PC-3 (cell line): ENCODE measurements around the gene RPL31. TPM values are rescaled to one million over a fixed set of nuclear protein-coding genes. Genes with fewer than 3 reads are reported as not detected.
A peak's percentile ranks its signal among the peaks of the same experiment; 100 is the strongest.

Experiments used
- ATAC-seq: fragments of 200-7000 bp; cut with Tn5 transposase; 2 replicates; pipeline ENCODE4 v1.9.1; 2020; ENCODE audit warnings: mild to moderate bottlenecking, moderate library complexity
- Bru-seq: library from RNA; stranded (reverse); fragments of 400-500 nt; gene quantifications from one replicate; lab custom pipeline; 2021; lab: Mats Ljungman, UMichigan
- BruChase-seq, 2 experiments: library from RNA; stranded (reverse); fragments of 400-500 nt; gene quantifications; one replicate each; lab custom pipeline; 2021; lab: Mats Ljungman, UMichigan
- BruUV-seq: library from RNA; stranded (reverse); fragments of 400-500 nt; replicated peaks from 2 replicates; lab custom pipeline; 2021; lab: Mats Ljungman, UMichigan
- CTCF ChIA-PET: fragments of 300-600 bp; sonication (Branson Sonifier 250); formaldehyde crosslinking; loops from one replicate; lab custom pipeline; 2022; ENCODE audit warnings: antibody characterized with exemption; lab: Charles Lee
- POLR2A ChIA-PET: fragments of 300-600 bp; sonication (Branson Sonifier 250); formaldehyde crosslinking; loops from one replicate; lab custom pipeline; 2022; ENCODE audit warnings: antibody characterized with exemption; ENCODE audit not compliant: unreplicated experiment; lab: Charles Lee
- DNase-seq: peaks from one replicate; pipeline ENCODE4 v3.0.0-alpha.2; 2015
- H2AFZ ChIP-seq: fragments of 300-600 bp; sonication (generic); 2 replicates; pipeline ENCODE4 v1.6.0; 2016; ENCODE audit warnings: antibody characterized with exemption, low read length
- H3F3A ChIP-seq: fragments of 300-600 bp; sonication (generic); one replicate; pipeline ENCODE4 v1.6.0; 2017; ENCODE audit warnings: antibody characterized with exemption, low read length, control low read depth, mild to moderate bottlenecking; ENCODE audit not compliant: unreplicated experiment
- H3K27ac ChIP-seq: fragments of 300-600 bp; sonication (generic); 2 replicates; pipeline ENCODE4 v1.5.1; 2016; ENCODE audit warnings: mild to moderate bottlenecking, low read length
- H3K27me3 ChIP-seq: fragments of 300-600 bp; sonication (generic); 2 replicates; pipeline ENCODE4 v1.6.1; 2016; ENCODE audit warnings: low read length, mixed read lengths
- H3K36me3 ChIP-seq: fragments of 300-600 bp; sonication (generic); 2 replicates; pipeline ENCODE4 v1.6.1; 2016; ENCODE audit warnings: low read depth, mixed run types, low read length, mixed read lengths
- H3K4me1 ChIP-seq: fragments of 300-600 bp; sonication (generic); 2 replicates; pipeline ENCODE4 v1.5.1; 2016; ENCODE audit warnings: low read length; ENCODE audit not compliant: insufficient read depth
- H3K4me2 ChIP-seq: fragments of 300-600 bp; sonication (generic); 2 replicates; pipeline ENCODE4 v1.6.0; 2016; ENCODE audit warnings: low read length
- H3K4me3 ChIP-seq: fragments of 300-600 bp; sonication (generic); 2 replicates; pipeline ENCODE4 v1.5.1; 2016; ENCODE audit warnings: mild to moderate bottlenecking, low read length, mixed read lengths
- H3K79me2 ChIP-seq: fragments of 300-600 bp; sonication (generic); 2 replicates; pipeline ENCODE4 v1.6.1; 2017; ENCODE audit warnings: low read length, mixed read lengths
- H3K9ac ChIP-seq: fragments of 300-600 bp; sonication (generic); 2 replicates; pipeline ENCODE4 v1.6.0; 2016; ENCODE audit warnings: mild to moderate bottlenecking, low read length
- H3K9me2 ChIP-seq: fragments of 300-600 bp; sonication (generic); replicated peaks from 2 replicates; pipeline ENCODE4 v1.6.1; 2016; ENCODE audit warnings: mixed run types, low read length, mixed read lengths
- H3K9me3 ChIP-seq: fragments of 300-600 bp; sonication (generic); 2 replicates; pipeline ENCODE4 v1.6.1; 2016; ENCODE audit warnings: low read length, mixed read lengths
- H4K20me1 ChIP-seq: fragments of 300-600 bp; sonication (generic); 2 replicates; pipeline ENCODE4 v1.6.1; 2016; ENCODE audit warnings: low read length, mixed read lengths
- CTCF ChIP-seq: fragments of 300-600 bp; sonication (generic); conservative IDR thresholded peaks from 2 replicates; pipeline ENCODE4 v1.5.1; 2017; ENCODE audit warnings: antibody characterized with exemption, low read depth, mild to moderate bottlenecking, low read length
- EZH2 ChIP-seq: fragments of 300-600 bp; sonication (generic); IDR thresholded peaks from one replicate; pipeline ENCODE4 v1.6.1; 2017; ENCODE audit warnings: antibody characterized with exemption, mild to moderate bottlenecking, low read length; ENCODE audit not compliant: unreplicated experiment
- EZH2phosphoT487 ChIP-seq: fragments of 300-600 bp; sonication (generic); IDR thresholded peaks from 2 replicates; pipeline ENCODE4 v1.6.1; 2018; ENCODE audit warnings: mild to moderate bottlenecking, antibody characterized with exemption, low read length, borderline replicate concordance
- intact Hi-C: fragments of 100-400 bp; cut with micrococcal nuclease; formaldehyde crosslinking; loops from 2 replicates; pipeline ENCODE4 v1.9.0; 2023
- long read RNA-seq: library from polyadenylated mRNA; unstranded; transcript quantifications from one replicate; pipeline ENCODE4 v2.0.0, GENCODE V29; 2021; ENCODE audit not compliant: unreplicated experiment
- total RNA-seq: library from RNA; depleted of rRNA; stranded (reverse); fragments of >200 nt; gene quantifications from 2 replicates; pipeline ENCODE4 v1.2.3, GENCODE V29; 2014; rRNA removed

The RPL31 gene
- total RNA-seq, result 638 and 756 TPM in 2 replicates
- Bru-seq, nascent RNA, result percentile 96 among the genes with signal in this experiment
- BruChase-seq, experiment 1, labeled RNA remaining after a 6-hour chase, result percentile 95 among the genes with signal in this experiment
- percentile 94 among the genes with signal in this experiment for BruChase-seq, experiment 2, labeled RNA remaining after a 2-hour chase
- long read RNA-seq, transcript RPL31-205 (4 exons, 716 nt), result minor isoform, 8 of 509 reads
- long read RNA-seq, transcript RPL31-201 (5 exons, 1,865 nt), result major isoform, 190 of 509 reads
- long read RNA-seq, transcript RPL31-208 (4 exons, 825 nt), result minor isoform, 178 of 509 reads
- long read RNA-seq, partial matches to known transcripts, result 122 of 509 reads
- long read RNA-seq, other reads (novel, unspliced or antisense), result 10 of 509 reads

DNA sequence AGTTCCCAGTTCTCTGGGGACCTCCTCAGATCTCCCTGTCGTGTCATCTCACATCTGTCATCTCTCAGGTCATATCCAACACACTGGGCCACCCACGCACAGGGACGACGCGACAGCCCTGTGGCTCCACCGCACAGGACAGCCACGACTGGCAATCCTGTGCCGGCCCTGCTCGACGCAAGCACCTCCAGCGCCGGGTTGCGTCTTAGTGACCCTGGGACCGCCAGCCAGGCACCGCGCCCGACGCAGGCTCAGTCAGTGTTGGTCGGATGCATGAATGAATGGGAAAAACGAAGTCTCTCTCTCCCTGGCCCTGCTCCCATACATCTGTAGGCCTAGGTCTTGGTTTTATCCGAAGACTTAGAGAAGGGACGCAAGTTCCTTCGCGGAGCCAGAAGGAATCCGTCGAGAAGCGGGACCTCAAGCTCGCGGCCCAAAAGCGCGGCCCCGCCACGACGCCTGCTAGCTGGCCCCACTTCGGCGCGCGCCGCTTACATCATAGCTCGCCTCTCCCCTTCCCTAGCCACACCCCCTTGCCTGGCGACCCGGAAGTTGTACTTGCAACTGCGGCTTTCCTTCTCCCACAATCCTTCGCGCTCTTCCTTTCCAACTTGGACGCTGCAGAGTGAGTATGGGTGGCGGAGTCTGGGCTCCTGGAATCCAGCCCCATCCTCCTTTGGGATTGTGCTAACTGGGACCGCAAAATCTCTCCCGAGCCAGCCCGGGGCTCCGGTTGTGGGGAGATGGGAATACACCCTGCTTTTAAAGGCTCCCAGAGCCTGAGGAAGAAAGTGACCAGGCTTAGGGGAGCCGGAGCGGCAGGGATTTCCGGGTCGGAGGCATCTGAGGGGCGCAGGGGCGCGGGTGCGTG, at the start of gene RPL31:
TSS of gene RPL31 (plus strand) at position 599 of the 871 bp plus-strand sequence. CDS start 413 bp downstream, outside the sequence.
- CTCF ChIA-PET, result interaction anchor here (0.6 to 1.0 kb wide), 4 partner anchors 204 to 750 kb away, joined by 3 to 5 read pairs (median 4); no protein-coding TSS in a partner anchor
- Histone ChIP-seq H3K9me3 (no peaks in the 10 kb centered on the region), H3K36me3 (peaks cover 43% of the 10 kb centered on the region), H3K9ac (peak within 1 kb of the TSS; percentile 98), H3K4me2 (peak within 1 kb of the TSS; percentile 96), H3K9me2 (no peaks in the 10 kb centered on the region), H3F3A (peaks cover 3% of the 10 kb centered on the region), H3K27ac (peak within 1 kb of the TSS; percentile 41), H3K4me1 (peaks cover 16% of the 10 kb centered on the region), H3K79me2 (peaks cover 39% of the 10 kb centered on the region), H2AFZ (peak within 1 kb of the TSS; percentile 81), H3K4me3 (peak within 1 kb of the TSS; percentile 98), H3K27me3 (no peaks in the 10 kb centered on the region), H4K20me1 (peaks cover 43% of the 10 kb centered on the region)
- ATAC-seq (peak; percentile 80), DNase-seq (peak; percentile 95)
- intact Hi-C loops, result no loop called here
- no TSS peak for BruUV-seq
- POLR2A ChIA-PET, result interaction anchor here (0.6 to 0.7 kb wide), 6 partner anchors 120 to 1913 kb away, joined by 3 to 6 read pairs (median 3); no protein-coding TSS in a partner anchor
- no peak for TF ChIP-seq EZH2
- no peak for TF ChIP-seq EZH2phosphoT487
- TF ChIP-seq CTCF, result no peak

DNA sequence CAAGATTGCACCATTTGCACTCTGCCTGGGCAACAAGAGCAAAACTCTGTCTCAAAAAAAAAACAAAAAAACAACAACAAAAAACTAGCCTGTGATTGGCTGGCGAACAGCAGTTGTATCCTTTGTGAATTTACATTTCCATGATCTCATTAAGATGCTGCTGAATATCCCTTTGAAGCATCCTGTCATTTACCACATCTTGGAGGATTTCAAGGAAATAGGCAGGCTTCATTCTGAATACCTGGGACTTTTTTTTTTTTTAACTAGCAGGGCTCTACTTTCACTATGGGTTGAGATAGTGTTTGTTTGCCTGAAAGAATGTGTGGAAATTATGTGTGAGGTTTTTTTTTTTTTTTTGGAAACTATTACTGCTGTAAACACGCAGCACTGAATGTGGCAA, 49.6 kb upstream of the RPL31 start:
- no TSS peak for BruUV-seq
- no peak overlapping the region for H2AFZ ChIP-seq
- peaks cover 9% of the 10 kb centered on the region for H3K4me1 ChIP-seq
- H3F3A ChIP-seq, result no peaks in the 10 kb centered on the region
- H3K9me2 ChIP-seq, result no peaks in the 10 kb centered on the region
- H3K36me3 ChIP-seq, result peaks cover 26% of the 10 kb centered on the region
- no peaks in the 10 kb centered on the region for H4K20me1 ChIP-seq
- ChIA-PET CTCF (no interaction called here), POLR2A (no interaction called here)
- H3K27me3 ChIP-seq, result no peaks in the 10 kb centered on the region
- no peak overlapping the region for H3K4me2 ChIP-seq
- DNase-seq, result no peak
- H3K9ac ChIP-seq, result no peak overlapping the region
- TF ChIP-seq CTCF, result no peak
- no peak for TF ChIP-seq EZH2
- no peak for TF ChIP-seq EZH2phosphoT487
- no peaks in the 10 kb centered on the region for H3K79me2 ChIP-seq
- ATAC-seq, result no peak
- H3K4me3 ChIP-seq, result no peak overlapping the region
- intact Hi-C loops, result no loop called here
- H3K9me3 ChIP-seq, result no peaks in the 10 kb centered on the region
- no peak overlapping the region for H3K27ac ChIP-seq
